HEK293 (cell line): ENCODE data around the gene PCDH9.

Experiments
- CTCF ChIA-PET: fragments of 350-600 bp; formaldehyde crosslinking; extraction: SDS; loops from one replicate; lab custom pipeline; 2021; ENCODE audit warnings: antibody characterized with exemption; lab: Yijun Ruan, JAX
- POLR2A ChIA-PET: fragments of 300-600 bp; formaldehyde crosslinking; extraction: SDS; loops from one replicate; lab custom pipeline; 2020; ENCODE audit warnings: antibody characterized with exemption, inconsistent platforms; lab: Yijun Ruan, JAX
- H3K27ac ChIP-seq: fragments of 200-500 bp; sonication (Bioruptor generic); 2 replicates; pipeline ENCODE4 v1.5.1; 2014; ENCODE audit warnings: low read depth, low read length, control low read depth, inconsistent platforms; ENCODE audit errors: extremely low read depth
- H3K36me3 ChIP-seq, 2 experiments: fragments of 200-500 bp in 1 of 2; sonication (Bioruptor generic) in 1 of 2; 1 replicate in 1 of 2; 2 replicates in 1 of 2; pipeline ENCODE4 v1.5.1; 2014 to 2017; ENCODE audit warnings: inconsistent platforms in 2 of 2, low read length in 2 of 2; ENCODE audit not compliant: control insufficient read depth in 2 of 2, insufficient read depth in 1 of 2
- H3K4me1 ChIP-seq: fragments of 200-500 bp; sonication (Bioruptor generic); 2 replicates; pipeline ENCODE4 v1.5.1; 2014; ENCODE audit warnings: mild to moderate bottlenecking, low read length, inconsistent platforms; ENCODE audit not compliant: control insufficient read depth, insufficient read depth
- H3K4me3 ChIP-seq: 2 replicates; pipeline ENCODE4 v1.5.1; 2011; ENCODE audit warnings: low read depth, mild to moderate bottlenecking, control low read depth, low read length, moderate library complexity
- H3K9me3 ChIP-seq: fragments of 200-500 bp; sonication (Bioruptor generic); 2 replicates; pipeline ENCODE4 v1.5.1; 2014; ENCODE audit warnings: low read depth, low read length, inconsistent platforms; ENCODE audit not compliant: control insufficient read depth, insufficient read depth
- ELK4 ChIP-seq: IDR thresholded peaks from 2 replicates; pipeline ENCODE4 v1.6.1; 2011; ENCODE audit warnings: mild to moderate bottlenecking, low read depth, low read length, borderline replicate concordance
- HIC1 ChIP-seq: fragments of 450-650 bp; formaldehyde crosslinking; IDR thresholded peaks from 2 replicates; pipeline ENCODE4 v1.5.1; 2016; ENCODE audit warnings: missing biosample characterization, missing genetic modification characterization
- IKZF3 ChIP-seq: fragments of 450-650 bp; IDR thresholded peaks from 2 replicates; pipeline ENCODE4 v1.5.0; 2018; ENCODE audit warnings: missing biosample characterization, mild to moderate bottlenecking, missing genetic modification characterization, moderate library complexity
- KLF17 ChIP-seq: fragments of 450-650 bp; formaldehyde crosslinking; IDR thresholded peaks from 2 replicates; pipeline ENCODE4 v1.5.1; 2016; ENCODE audit warnings: missing biosample characterization, missing genetic modification characterization
- KLF9 ChIP-seq: fragments of 450-650 bp; formaldehyde crosslinking; IDR thresholded peaks from 2 replicates; pipeline ENCODE4 v1.5.1; 2016; ENCODE audit warnings: missing biosample characterization, missing genetic modification characterization, low read depth
- SETDB1 ChIP-seq: IDR thresholded peaks from one replicate; pipeline ENCODE4 v1.6.1; 2017; ENCODE audit warnings: mild to moderate bottlenecking, low read length, moderate library complexity, mixed read lengths; ENCODE audit not compliant: insufficient read length
- ZBTB21 ChIP-seq: fragments of 450-650 bp; formaldehyde crosslinking; IDR thresholded peaks from 2 replicates; pipeline ENCODE4 v1.5.1; 2017; ENCODE audit warnings: missing biosample characterization, missing genetic modification characterization
- ZFHX2 ChIP-seq: fragments of 450-650 bp; formaldehyde crosslinking; conservative IDR thresholded peaks from 2 replicates; pipeline ENCODE4 v1.5.1; 2016; ENCODE audit warnings: missing biosample characterization, missing genetic modification characterization
- ZNF184 ChIP-seq: fragments of 450-650 bp; IDR thresholded peaks from 2 replicates; pipeline ENCODE4 v1.5.1; 2018; ENCODE audit warnings: missing biosample characterization, mild to moderate bottlenecking, missing genetic modification characterization
- ZNF214 ChIP-seq: fragments of 450-650 bp; formaldehyde crosslinking; IDR thresholded peaks from 2 replicates; pipeline ENCODE4 v1.5.1; 2017; ENCODE audit warnings: missing biosample characterization, mild to moderate bottlenecking, missing genetic modification characterization, borderline replicate concordance
- ZNF248 ChIP-seq: fragments of 450-650 bp; formaldehyde crosslinking; IDR thresholded peaks from 2 replicates; pipeline ENCODE4 v1.5.1; 2017; ENCODE audit warnings: missing biosample characterization, missing genetic modification characterization
- ZNF292 ChIP-seq: fragments of 450-650 bp; formaldehyde crosslinking; IDR thresholded peaks from 2 replicates; pipeline ENCODE4 v1.5.1; 2016; ENCODE audit warnings: low read depth, missing biosample characterization, missing genetic modification characterization, borderline replicate concordance
- ZNF391 ChIP-seq: fragments of 450-650 bp; formaldehyde crosslinking; IDR thresholded peaks from 2 replicates; pipeline ENCODE4 v1.5.1; 2016; ENCODE audit warnings: low read depth, missing biosample characterization, missing genetic modification characterization, borderline replicate concordance
- ZNF394 ChIP-seq: fragments of 450-650 bp; formaldehyde crosslinking; IDR thresholded peaks from 2 replicates; pipeline ENCODE4 v1.5.1; 2016; ENCODE audit warnings: missing biosample characterization, missing genetic modification characterization, mild to moderate bottlenecking, moderate library complexity, borderline replicate concordance
- ZNF398 ChIP-seq: fragments of 450-650 bp; formaldehyde crosslinking; IDR thresholded peaks from 2 replicates; pipeline ENCODE4 v1.5.1; 2017; ENCODE audit warnings: missing biosample characterization, missing genetic modification characterization
- ZNF416 ChIP-seq: fragments of 450-650 bp; formaldehyde crosslinking; IDR thresholded peaks from 2 replicates; pipeline ENCODE4 v1.5.1; 2016; ENCODE audit warnings: missing biosample characterization, missing genetic modification characterization
- ZNF514 ChIP-seq: fragments of 450-650 bp; formaldehyde crosslinking; IDR thresholded peaks from 2 replicates; pipeline ENCODE4 v1.5.1; 2016; ENCODE audit warnings: missing biosample characterization, missing genetic modification characterization
- ZNF518A ChIP-seq: fragments of 450-650 bp; formaldehyde crosslinking; conservative IDR thresholded peaks from 2 replicates; pipeline ENCODE4 v1.5.1; 2016; ENCODE audit warnings: low read depth, missing biosample characterization, missing genetic modification characterization
- ZNF707 ChIP-seq: fragments of 450-650 bp; formaldehyde crosslinking; IDR thresholded peaks from 2 replicates; pipeline ENCODE4 v1.5.1; 2016; ENCODE audit warnings: missing biosample characterization, missing genetic modification characterization
- ZNF776 ChIP-seq: fragments of 450-650 bp; formaldehyde crosslinking; IDR thresholded peaks from 2 replicates; pipeline ENCODE4 v1.5.0; 2017; ENCODE audit warnings: missing biosample characterization, missing genetic modification characterization, borderline replicate concordance
- ZNF837 ChIP-seq: fragments of 450-650 bp; formaldehyde crosslinking; IDR thresholded peaks from 2 replicates; pipeline ENCODE4 v1.5.1; 2016; ENCODE audit warnings: missing biosample characterization, missing genetic modification characterization
- ZSCAN23 ChIP-seq: fragments of 450-650 bp; formaldehyde crosslinking; IDR thresholded peaks from 2 replicates; pipeline ENCODE4 v1.5.1; 2016; ENCODE audit warnings: missing biosample characterization, missing genetic modification characterization
- ZSCAN4 ChIP-seq: fragments of 450-650 bp; formaldehyde crosslinking; IDR thresholded peaks from 2 replicates; pipeline ENCODE4 v1.5.1; 2017; ENCODE audit warnings: missing biosample characterization, missing genetic modification characterization

The PCDH9 gene

GRCh38 chr13:67229481-67230403 lies at the start of gene PCDH9:
TSS of gene PCDH9 (minus strand) at chr13:67230336. CDS start at chr13:67228440, 1,896 bp downstream.
- H3K36me3 ChIP-seq: peaks cover 0 to 19% of the 10 kb centered on the region in 2 experiments; a peak in 1 of 3 replicates
- no peaks in the 10 kb centered on the region for H3K4me1 ChIP-seq
- peak within 1 kb of the TSS; percentile 65 for H3K4me3 ChIP-seq
- H3K27ac ChIP-seq: peak within 1 kb of the TSS; percentile 32; the same call in 1 of the 2 replicates
- POLR2A ChIA-PET: interaction anchor here (0.6 kb wide), 1 partner anchor 15 kb away, joined by 4 read pairs; no protein-coding TSS in a partner anchor
- CTCF ChIA-PET: interaction anchor here (1.2 to 1.4 kb wide), 2 partner anchors 9 to 1573 kb away, joined by 3 read pairs; no protein-coding TSS in a partner anchor
- no peaks in the 10 kb centered on the region for H3K9me3 ChIP-seq
- TF ChIP-seq HIC1 (tag by site-specific recombination) (0 out of 2 replicates have a peak, but pooled peaks have one; percentile 21), ZNF394 (tag by site-specific recombination) (peak; percentile 43; the same call in 1 of the 2 replicates), SETDB1 (no peak), ZNF707 (tag by site-specific recombination) (no peak), ZNF837 (no peak), ZSCAN4 (tag by site-specific recombination) (no peak), ZNF398 (peak; percentile 85), ZNF518A (no peak), ZNF776 (tag by site-specific recombination) (no peak), KLF17 (no peak), KLF9 (tag by site-specific recombination) (peak; percentile 86), ELK4 (no peak), ZNF248 (tag by site-specific recombination) (no peak), ZNF416 (tag by site-specific recombination) (no peak), ZNF514 (tag by site-specific recombination) (no peak), ZNF214 (tag by site-specific recombination) (no peak), ZNF184 (tag by site-specific recombination) (no peak), ZFHX2 (no peak), ZSCAN23 (tag by site-specific recombination) (no peak), IKZF3 (tag by site-specific recombination) (no peak), ZNF391 (tag by site-specific recombination) (no peak), ZBTB21 (tag by site-specific recombination) (no peak), ZNF292 (no peak; the same call in 1 of the 2 replicates)
